ENCODE measurements around the gene KDM4B.
A peak's percentile ranks its signal among the peaks of the same experiment; 100 is the strongest.
"Not testable (repeated sequence)": the region's sequence is repeated elsewhere in the genome, so short reads cannot be mapped to it uniquely, and the experiment has no call there.

KDM4B gene

GRCh38 chr19:4969292-4969771 lies 419 bp downstream of the KDM4B start:
- no peak for DNase-seq

- no peak for DNase-seq
Observed at GRCh38 chr19:4969772-4970531, 1.0 kb downstream of the KDM4B start.

- no peak for DNase-seq
Observed at GRCh38 chr19:4970558-4971423, 1.9 kb downstream of the KDM4B start.

- DNase-seq = peak; percentile 17
Observed at GRCh38 chr19:4971424-4971793, 2.5 kb downstream of the KDM4B start.

- no peak for DNase-seq
Observed at GRCh38 chr19:4971816-4972495, 3.0 kb downstream of the KDM4B start.

- no peak for DNase-seq
Observed at GRCh38 chr19:4972509-4973230, 3.8 kb downstream of the KDM4B start.

GRCh38 chr19:4974880-4975469 lies 6.1 kb downstream of the KDM4B start:
- DNase-seq = no peak

GRCh38 chr19:4975601-4976000 lies 6.7 kb downstream of the KDM4B start:
- DNase-seq = not testable (repeated sequence)

- DNase-seq = no peak
Observed at GRCh38 chr19:4976401-4977298, 7.7 kb downstream of the KDM4B start.

- no peak for DNase-seq
Observed at GRCh38 chr19:4977299-4978174, 8.6 kb downstream of the KDM4B start.

GRCh38 chr19:4979211-4979807 lies 10.4 kb downstream of the KDM4B start:
- DNase-seq = no peak

GRCh38 chr19:4980067-4980466 lies 11.2 kb downstream of the KDM4B start:
- no peak for DNase-seq

- DNase-seq = no peak
Observed at GRCh38 chr19:4980838-4981680, 12.1 kb downstream of the KDM4B start.

GRCh38 chr19:4981681-4981958 lies 12.7 kb downstream of the KDM4B start:
- no peak for DNase-seq

GRCh38 chr19:4983346-4984105 lies 14.6 kb downstream of the KDM4B start:
- DNase-seq = no peak

GRCh38 chr19:4984106-4984380 lies 15.1 kb downstream of the KDM4B start:
- no peak for DNase-seq

- no peak for DNase-seq
Observed at GRCh38 chr19:4984438-4984990, 15.6 kb downstream of the KDM4B start.

GRCh38 chr19:4985551-4985991 lies 16.7 kb downstream of the KDM4B start:
- DNase-seq = no peak
